ENCODE measurements around the gene RC3H1.
"Not testable (repeated sequence)": the region's sequence is repeated elsewhere in the genome, so short reads cannot be mapped to it uniquely, and the experiment has no call there.

Gene RC3H1

GRCh38 chr1:173934440-173934839 is 87.7 kb downstream of the RC3H1 start:
- POLR2A ChIA-PET, result no interaction called here
- Histone ChIP-seq H3K4me3 (ENCODE audit: low read depth, low read length) (no peak overlapping the region), H3K36me3 (ENCODE audit: control insufficient read depth in 2 of 2, insufficient read depth in 1 of 2, low read length in 2 of 2) (peaks cover 29 to 48% of the 10 kb centered on the region in 2 experiments), H3K4me1 (ENCODE audit: control insufficient read depth, insufficient read depth, low read length) (no peaks in the 10 kb centered on the region), H3K9me3 (ENCODE audit: control insufficient read depth, insufficient read depth, low read depth, low read length) (no peaks in the 10 kb centered on the region), H3K27ac (ENCODE audit: extremely low read depth, low read depth, low read length) (no peak overlapping the region)
- CTCF ChIA-PET, result interaction anchor here (1.2 kb wide), 1 partner anchor 74 kb away, joined by 3 read pairs; no protein-coding TSS in a partner anchor
- TF ChIP-seq HOXD13 (CRISPR knock-in tag; IDR thresholded peaks at IDR 0.05; ENCODE audit: borderline replicate concordance), result no peak
- TF ChIP-seq ZNF157 (tag by site-specific recombination; IDR thresholded peaks at IDR 0.05), result no peak
- no peak for TF ChIP-seq HOXC10 (CRISPR knock-in tag; IDR thresholded peaks at IDR 0.05)
- no peak for TF ChIP-seq FEZF1 (tag by site-specific recombination; IDR thresholded peaks at IDR 0.05)
- TF ChIP-seq ZNF776 (tag by site-specific recombination; IDR thresholded peaks at IDR 0.05; ENCODE audit: borderline replicate concordance), result no peak
- no peak for TF ChIP-seq REPIN1 (tag by site-specific recombination; IDR thresholded peaks at IDR 0.05; ENCODE audit: low read depth)

- POLR2A ChIA-PET; H3K9me3 ChIP-seq (ENCODE audit: control insufficient read depth, insufficient read depth, low read depth, low read length); H3K4me1 ChIP-seq (ENCODE audit: control insufficient read depth, insufficient read depth, low read length); H3K27ac ChIP-seq (ENCODE audit: extremely low read depth, low read depth, low read length); H3K4me3 ChIP-seq (ENCODE audit: low read depth, low read length); CTCF ChIA-PET: not testable (repeated sequence)
- TF ChIP-seq ZNF121 (tag by site-specific recombination; IDR thresholded peaks at IDR 0.05), result 0 out of 2 replicates have a peak, but pooled peaks have one; percentile 15
- peaks cover 0 to 21% of the 10 kb centered on the region in 2 experiments; a peak in 1 of 3 replicates for H3K36me3 ChIP-seq (ENCODE audit: control insufficient read depth in 2 of 2, insufficient read depth in 1 of 2, low read length in 2 of 2)
These were observed 91.6 kb downstream of the RC3H1 start for GRCh38 chr1:173930541-173930940.

- H3K27ac ChIP-seq (ENCODE audit: extremely low read depth, low read depth, low read length), result no peak overlapping the region
- H3K4me1 ChIP-seq (ENCODE audit: control insufficient read depth, insufficient read depth, low read length), result no peaks in the 10 kb centered on the region
- ChIA-PET CTCF (interaction anchor here (0.6 kb wide), 1 partner anchor 13 kb away, joined by 3 read pairs; no protein-coding TSS in a partner anchor), POLR2A (no interaction called here)
- H3K9me3 ChIP-seq (ENCODE audit: control insufficient read depth, insufficient read depth, low read depth, low read length), result no peaks in the 10 kb centered on the region
- no peaks in the 10 kb centered on the region for H3K36me3 ChIP-seq (ENCODE audit: control insufficient read depth in 2 of 2, insufficient read depth in 1 of 2, low read length in 2 of 2)
- no peak overlapping the region for H3K4me3 ChIP-seq (ENCODE audit: low read depth, low read length)
- TF ChIP-seq PBX3 (CRISPR knock-in tag; IDR thresholded peaks at IDR 0.05) (no peak), ZFP37 (tag by site-specific recombination; IDR thresholded peaks at IDR 0.05) (no peak), ZNF416 (tag by site-specific recombination; IDR thresholded peaks at IDR 0.05) (no peak)
These were observed 96.6 kb downstream of the RC3H1 start for GRCh38 chr1:173925306-173926242.

GRCh38 chr1:173920861-173921260 is 101.3 kb downstream of the RC3H1 start:
- ChIA-PET POLR2A (no interaction called here), CTCF (interaction anchor here (0.7 to 0.8 kb wide), 2 partner anchors 9 to 297 kb away, joined by 3 to 6 read pairs; no protein-coding TSS in a partner anchor)
- TF ChIP-seq ZBTB26 (tag by site-specific recombination; optimal IDR thresholded peaks at IDR 0.05) (no peak), ZNF692 (tag by site-specific recombination; IDR thresholded peaks at IDR 0.05) (no peak)
- no peaks in the 10 kb centered on the region for H3K36me3 ChIP-seq (ENCODE audit: control insufficient read depth in 2 of 2, insufficient read depth in 1 of 2, low read length in 2 of 2)
- no peak overlapping the region for H3K4me3 ChIP-seq (ENCODE audit: low read depth, low read length)
- H3K9me3 ChIP-seq (ENCODE audit: control insufficient read depth, insufficient read depth, low read depth, low read length), result no peaks in the 10 kb centered on the region
- no peak overlapping the region for H3K27ac ChIP-seq (ENCODE audit: extremely low read depth, low read depth, low read length)
- H3K4me1 ChIP-seq (ENCODE audit: control insufficient read depth, insufficient read depth, low read length), result no peaks in the 10 kb centered on the region
